GM12873 (cell line): ENCODE results near the gene TEKT4.
A peak's percentile ranks its signal among the peaks of the same experiment; 100 is the strongest.

Source experiments
- CTCF ChIP-seq: IDR thresholded peaks from 2 replicates; pipeline ENCODE4 v1.5.1; 2012; ENCODE audit warnings: low read depth, mild to moderate bottlenecking, moderate library complexity, low read length, control low read depth; ENCODE audit not compliant: insufficient read depth; ENCODE audit errors: missing control alignments

Gene TEKT4, protein sequence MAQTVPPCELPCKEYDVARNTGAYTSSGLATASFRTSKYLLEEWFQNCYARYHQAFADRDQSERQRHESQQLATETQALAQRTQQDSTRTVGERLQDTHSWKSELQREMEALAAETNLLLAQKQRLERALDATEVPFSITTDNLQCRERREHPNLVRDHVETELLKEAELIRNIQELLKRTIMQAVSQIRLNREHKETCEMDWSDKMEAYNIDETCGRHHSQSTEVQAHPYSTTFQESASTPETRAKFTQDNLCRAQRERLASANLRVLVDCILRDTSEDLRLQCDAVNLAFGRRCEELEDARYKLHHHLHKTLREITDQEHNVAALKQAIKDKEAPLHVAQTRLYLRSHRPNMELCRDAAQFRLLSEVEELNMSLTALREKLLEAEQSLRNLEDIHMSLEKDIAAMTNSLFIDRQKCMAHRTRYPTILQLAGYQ

GRCh38 chr2:94871226-94872087, at the start of gene TEKT4:
Gene TEKT4, plus strand, starts transcription at chr2:94871430. Its CDS starts 150 bp downstream, at chr2:94871580.
- TF ChIP-seq CTCF = no peak

- TF ChIP-seq CTCF = no peak
Observed at GRCh38 chr2:94861308-94862152, 9.7 kb upstream of the TEKT4 start.

GRCh38 chr2:94869131-94869530, 2.1 kb upstream of the TEKT4 start:
- no peak for TF ChIP-seq CTCF

DNA sequence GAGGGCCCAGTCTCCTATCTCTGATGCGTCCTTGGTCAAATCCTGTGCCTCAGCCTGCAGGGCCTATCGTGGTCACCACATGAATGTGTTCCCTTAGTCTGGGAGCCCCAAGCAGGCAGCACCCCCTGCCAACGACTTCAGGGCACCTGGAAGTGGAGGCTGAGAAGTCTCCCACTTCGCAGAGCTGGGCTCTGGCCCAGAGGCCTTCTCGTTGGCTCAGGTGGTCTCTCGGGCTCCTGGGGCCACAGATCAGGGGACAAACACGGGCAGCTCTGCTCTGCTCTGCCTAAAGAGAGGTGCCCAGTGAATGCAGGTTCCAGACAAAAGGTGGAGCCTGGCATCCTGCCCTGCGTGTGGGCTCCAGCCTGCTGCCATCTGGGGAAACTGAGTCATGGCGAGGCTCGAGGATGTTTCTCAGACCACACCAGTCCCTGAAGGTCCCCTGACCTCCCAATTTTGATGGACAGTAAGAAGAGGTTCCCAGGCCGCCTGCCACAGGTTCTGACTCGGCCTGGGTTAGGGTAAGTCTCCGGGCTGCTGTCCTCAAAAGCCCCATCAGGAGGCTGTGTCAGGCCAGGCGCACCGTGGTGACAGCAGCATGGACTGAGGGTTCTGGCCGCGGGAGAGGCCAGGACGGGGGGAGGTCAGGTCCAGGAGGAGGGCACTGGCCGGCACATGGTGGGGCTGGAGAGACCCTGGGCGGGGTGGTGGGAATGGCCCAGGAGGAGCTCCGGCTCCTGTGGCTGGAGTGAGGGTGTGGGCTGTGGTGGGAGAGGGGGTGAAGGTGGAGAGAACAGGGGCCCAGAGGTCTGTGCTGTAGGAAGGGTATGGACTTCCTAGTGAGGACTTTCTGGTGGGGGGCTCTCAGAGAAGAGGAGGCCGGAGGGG, 1.4 kb upstream of the TEKT4 start:
- no peak for TF ChIP-seq CTCF

DNA sequence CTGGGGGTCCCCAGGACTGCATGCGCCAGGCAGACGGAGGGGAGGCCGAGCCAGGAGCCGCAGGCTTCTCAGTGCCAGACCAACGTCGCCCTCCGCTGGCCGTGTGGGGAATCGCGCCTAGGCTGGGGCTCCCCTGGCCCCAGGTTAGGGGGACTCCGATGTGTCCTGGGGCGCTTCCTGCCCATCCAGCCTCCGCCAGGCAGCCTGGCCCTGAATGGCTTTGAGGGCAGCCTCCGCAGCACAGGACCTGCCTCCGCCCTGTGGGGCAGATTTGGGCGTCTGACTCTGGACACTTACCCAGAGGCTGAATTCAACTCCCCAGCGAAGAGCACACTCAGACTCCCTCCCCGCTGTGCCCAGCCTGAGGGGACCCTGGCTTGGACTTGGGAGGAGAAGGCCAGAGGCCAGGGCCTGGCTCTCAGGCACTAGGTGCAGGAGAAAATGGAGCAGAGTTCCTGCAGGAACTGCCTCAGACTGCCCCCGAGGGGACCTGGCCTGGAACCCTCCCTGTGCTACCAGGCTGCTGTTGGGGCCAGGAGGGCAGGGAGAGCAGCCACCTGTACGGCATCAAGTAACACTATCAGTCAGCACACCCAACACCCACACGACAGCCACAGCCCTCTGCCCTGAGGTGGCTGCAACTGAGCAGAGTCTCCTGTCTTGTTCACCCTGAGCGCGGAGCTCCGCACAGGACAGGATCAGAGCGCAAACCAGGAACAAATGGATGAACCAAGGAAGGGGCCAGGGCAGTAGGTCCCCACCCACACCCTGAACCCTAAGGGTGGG, 597 bp upstream of the TEKT4 start:
- TF ChIP-seq CTCF = peak; percentile 79

- TF ChIP-seq CTCF = no peak
Observed at GRCh38 chr2:94872088-94872618, 923 bp downstream of the TEKT4 start.
